Mesendoderm (in vitro differentiated cells): ENCODE results near the gene SLAMF8.

Source experiments
- DNase-seq: peaks from one replicate; pipeline ENCODE4 v3.0.0; 2013
- H2AK5ac ChIP-seq: 2 replicates; pipeline ENCODE4 v1.6.1; 2013; ENCODE audit warnings: low read length, inconsistent platforms
- H2BK120ac ChIP-seq: 2 replicates; pipeline ENCODE4 v1.6.1; 2013; ENCODE audit warnings: low read depth, mild to moderate bottlenecking, low read length, moderate library complexity, mixed read lengths
- H2BK15ac ChIP-seq: replicated peaks from 2 replicates; pipeline ENCODE4 v1.6.1; 2013; ENCODE audit warnings: low read depth, mild to moderate bottlenecking, moderate library complexity
- H2BK5ac ChIP-seq: 2 replicates; pipeline ENCODE4 v1.6.1; 2013; ENCODE audit warnings: low read length, inconsistent platforms
- H3K18ac ChIP-seq: 2 replicates; pipeline ENCODE4 v1.6.1; 2013; ENCODE audit warnings: mild to moderate bottlenecking, low read length, mixed read lengths
- H3K23ac ChIP-seq: one replicate; pipeline ENCODE4 v1.6.1; 2013; ENCODE audit warnings: low read length
- H3K27ac ChIP-seq: 2 replicates; pipeline ENCODE4 v1.5.1; 2013; ENCODE audit warnings: low read depth, mild to moderate bottlenecking, inconsistent platforms, low read length, moderate library complexity
- H3K27me3 ChIP-seq: 2 replicates; pipeline ENCODE4 v1.6.1; 2013; ENCODE audit warnings: low read length, control low read depth, mild to moderate bottlenecking, inconsistent platforms; ENCODE audit not compliant: insufficient read depth, poor library complexity
- H3K36me3 ChIP-seq: 2 replicates; pipeline ENCODE4 v1.6.1; 2013; ENCODE audit warnings: low read length, inconsistent platforms; ENCODE audit not compliant: control insufficient read depth, insufficient read depth
- H3K4ac ChIP-seq: one replicate; pipeline ENCODE4 v1.6.1; 2013; ENCODE audit warnings: low read depth, mild to moderate bottlenecking, low read length, moderate library complexity
- H3K4me1 ChIP-seq: 2 replicates; pipeline ENCODE4 v1.6.1; 2013; ENCODE audit warnings: low read depth, low read length, inconsistent platforms; ENCODE audit not compliant: control insufficient read depth
- H3K4me2 ChIP-seq: 2 replicates; pipeline ENCODE4 v1.6.1; 2013; ENCODE audit warnings: low read length
- H3K4me3 ChIP-seq: 2 replicates; pipeline ENCODE4 v1.5.1; 2013; ENCODE audit warnings: mild to moderate bottlenecking, low read length
- H3K56ac ChIP-seq: one replicate; pipeline ENCODE4 v1.6.1; 2013; ENCODE audit warnings: low read length
- H3K79me1 ChIP-seq: 2 replicates; pipeline ENCODE4 v1.6.1; 2013; ENCODE audit warnings: low read length, inconsistent platforms
- H3K79me2 ChIP-seq: 2 replicates; pipeline ENCODE4 v1.6.1; 2013; ENCODE audit warnings: mild to moderate bottlenecking, low read length; ENCODE audit not compliant: control insufficient read depth, insufficient read depth
- H3K9ac ChIP-seq: 2 replicates; pipeline ENCODE4 v1.6.1; 2013; ENCODE audit warnings: low read length, inconsistent platforms
- H4K5ac ChIP-seq: one replicate; pipeline ENCODE4 v1.6.1; 2013; ENCODE audit warnings: low read length
- H4K8ac ChIP-seq: one replicate; pipeline ENCODE4 v1.6.1; 2013; ENCODE audit warnings: low read depth, mild to moderate bottlenecking, control low read depth, low read length, moderate library complexity
- WGBS: extraction: QIAGEN DNeasy Blood & Tissue Kit; methylation state at CpG from one replicate; pipeline ENCODE4 v1.1.7; 2013; ENCODE audit warnings: low lambda C conversion rate, missing lambda C conversion rate; ENCODE audit not compliant: insufficient coverage; ENCODE audit errors: extremely low coverage; 5-methylcytosine and 5-hydroxymethylcytosine counted together

The SLAMF8 gene

GRCh38 chr1:159835356-159835755, 8.7 kb downstream of the SLAMF8 start:
- Histone ChIP-seq H2AK5ac (no peak overlapping the region), H3K27ac (no peak overlapping the region), H3K56ac (no peak overlapping the region), H3K9ac (no peak overlapping the region), H3K79me2 (no peaks in the 10 kb centered on the region), H2BK120ac (no peak overlapping the region), H3K4me1 (peaks cover 3% of the 10 kb centered on the region), H3K18ac (no peak overlapping the region), H3K4me2 (no peak overlapping the region), H2BK5ac (no peak overlapping the region), H4K8ac (no peak overlapping the region), H3K27me3 (no peaks in the 10 kb centered on the region), H3K79me1 (no peaks in the 10 kb centered on the region), H4K5ac (no peak overlapping the region), H3K23ac (no peak overlapping the region), H3K36me3 (no peaks in the 10 kb centered on the region), H3K4ac (no peak overlapping the region), H2BK15ac (no peak overlapping the region), H3K4me3 (no peak overlapping the region)
- WGBS: no CpG with 5 or more reads among the region's 3 CpGs
- DNase-seq: no peak

- Histone ChIP-seq H2BK15ac (no peak overlapping the region), H3K36me3 (no peaks in the 10 kb centered on the region), H4K5ac (no peak overlapping the region), H3K79me1 (no peaks in the 10 kb centered on the region), H3K27me3 (no peaks in the 10 kb centered on the region), H3K4me2 (no peak overlapping the region), H3K18ac (no peak overlapping the region), H2BK120ac (no peak overlapping the region), H3K79me2 (no peaks in the 10 kb centered on the region), H3K23ac (no peak overlapping the region), H3K4me3 (no peak overlapping the region), H2AK5ac (no peak overlapping the region), H3K9ac (no peak overlapping the region), H3K4ac (no peak overlapping the region), H4K8ac (no peak overlapping the region), H3K4me1 (peaks cover 3% of the 10 kb centered on the region), H2BK5ac (no peak overlapping the region), H3K56ac (no peak overlapping the region), H3K27ac (no peak overlapping the region)
- DNase-seq: no peak
- WGBS: no CpG with 5 or more reads among the region's 8 CpGs
These were observed 9.3 kb downstream of the SLAMF8 start for GRCh38 chr1:159835862-159836525.

GRCh38 chr1:159838715-159839114, 12.0 kb downstream of the SLAMF8 start:
- Histone ChIP-seq H3K27ac (no peak overlapping the region), H3K79me1 (no peaks in the 10 kb centered on the region), H4K5ac (no peak overlapping the region), H2AK5ac (no peak overlapping the region), H2BK5ac (no peak overlapping the region), H3K4me1 (no peaks in the 10 kb centered on the region), H3K4me2 (no peak overlapping the region), H3K79me2 (no peaks in the 10 kb centered on the region), H3K4ac (no peak overlapping the region), H2BK15ac (no peak overlapping the region), H3K27me3 (no peaks in the 10 kb centered on the region), H2BK120ac (no peak overlapping the region), H3K36me3 (no peaks in the 10 kb centered on the region), H3K18ac (no peak overlapping the region), H4K8ac (no peak overlapping the region), H3K56ac (no peak overlapping the region), H3K23ac (no peak overlapping the region), H3K4me3 (no peak overlapping the region), H3K9ac (no peak overlapping the region)
- no CpG with 5 or more reads among the region's 1 CpG for WGBS
- DNase-seq: no peak

GRCh38 chr1:159839116-159839849, 12.6 kb downstream of the SLAMF8 start:
- H3K18ac ChIP-seq: no peak overlapping the region
- no peak overlapping the region for H3K4me3 ChIP-seq
- H4K8ac ChIP-seq: no peak overlapping the region
- H3K27me3 ChIP-seq: no peaks in the 10 kb centered on the region
- no peak overlapping the region for H2AK5ac ChIP-seq
- H3K4me2 ChIP-seq: no peak overlapping the region
- H3K23ac ChIP-seq: no peak overlapping the region
- H3K79me2 ChIP-seq: no peaks in the 10 kb centered on the region
- no peaks in the 10 kb centered on the region for H3K79me1 ChIP-seq
- H3K4ac ChIP-seq: no peak overlapping the region
- H3K9ac ChIP-seq: no peak overlapping the region
- no peak overlapping the region for H2BK5ac ChIP-seq
- no peaks in the 10 kb centered on the region for H3K36me3 ChIP-seq
- H3K27ac ChIP-seq: no peak overlapping the region
- no peak overlapping the region for H2BK120ac ChIP-seq
- no CpG with 5 or more reads among the region's 5 CpGs for WGBS
- no peak overlapping the region for H3K56ac ChIP-seq
- DNase-seq: no peak
- no peak overlapping the region for H2BK15ac ChIP-seq
- H3K4me1 ChIP-seq: no peaks in the 10 kb centered on the region
- H4K5ac ChIP-seq: no peak overlapping the region

GRCh38 chr1:159841749-159842148, 15.1 kb downstream of the SLAMF8 start:
- Histone ChIP-seq H3K79me2 (no peaks in the 10 kb centered on the region), H3K27ac (no peak overlapping the region), H3K4me3 (no peak overlapping the region), H3K4ac (no peak overlapping the region), H3K56ac (no peak overlapping the region), H2BK120ac (no peak overlapping the region), H3K4me1 (no peaks in the 10 kb centered on the region), H3K4me2 (no peak overlapping the region), H3K18ac (no peak overlapping the region), H3K27me3 (no peaks in the 10 kb centered on the region), H2BK5ac (no peak overlapping the region), H4K8ac (no peak overlapping the region), H3K36me3 (no peaks in the 10 kb centered on the region), H3K9ac (no peak overlapping the region), H2BK15ac (no peak overlapping the region), H2AK5ac (no peak overlapping the region), H4K5ac (no peak overlapping the region), H3K23ac (no peak overlapping the region), H3K79me1 (no peaks in the 10 kb centered on the region)
- DNase-seq: no peak
- WGBS: no CpG with 5 or more reads among the region's 2 CpGs
